Nephron (organoid): ENCODE results near the gene ORAI1.
"Not testable (repeated sequence)": the region's sequence is repeated elsewhere in the genome, so short reads cannot be mapped to it uniquely, and the experiment has no call there.

Source experiments
- H3K27ac Mint-ChIP-seq, 3 experiments: 2 replicates each; pipeline ENCODE4 v1.8.0; 2020; ENCODE audit warnings: mixed read lengths in 3 of 3, mild to moderate bottlenecking in 2 of 3, moderate library complexity in 1 of 3
- H3K27me3 Mint-ChIP-seq: 2 replicates; pipeline ENCODE4 v1.8.0; 2021; ENCODE audit warnings: low read depth, mild to moderate bottlenecking, moderate library complexity, mixed read lengths
- H3K36me3 Mint-ChIP-seq: 2 replicates; pipeline ENCODE4 v1.8.0; 2020; ENCODE audit warnings: low read depth, mixed read lengths
- H3K4me1 Mint-ChIP-seq: 2 replicates; pipeline ENCODE4 v1.8.0; 2020; ENCODE audit warnings: mixed read lengths
- H3K4me3 Mint-ChIP-seq, 3 experiments: 2 replicates each; pipeline ENCODE4 v1.8.0; 2020; ENCODE audit warnings: mild to moderate bottlenecking in 3 of 3, mixed read lengths in 3 of 3, moderate library complexity in 2 of 3
- H3K9me3 Mint-ChIP-seq: 2 replicates; pipeline ENCODE4 v1.8.0; 2020; ENCODE audit warnings: mixed read lengths
- TF ChIP-seq, protein P1 (sequence below), 3 experiments: fragments of 200-600 bp; sonication (generic); IDR thresholded peaks; one replicate each; pipeline ENCODE4 v1.5.0; 2021; ENCODE audit warnings: antibody characterized with exemption in 3 of 3; ENCODE audit not compliant: unreplicated experiment in 3 of 3

The ORAI1 gene

DNA sequence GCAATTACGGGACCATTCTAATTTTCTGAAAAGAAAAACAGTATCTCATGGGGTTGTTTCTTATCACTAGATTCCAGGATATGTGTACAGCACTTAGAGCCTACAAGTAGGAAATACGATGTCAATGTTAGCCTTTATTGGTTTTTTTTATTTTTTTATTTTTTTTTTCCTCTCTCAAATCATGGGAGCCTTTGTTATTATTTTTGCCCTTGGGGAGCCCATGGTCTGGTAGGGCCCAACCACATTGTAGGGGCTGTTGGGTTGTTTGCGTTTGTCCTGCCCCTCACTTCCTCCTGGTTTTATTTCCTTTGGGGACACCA lies 37.2 kb downstream of the ORAI1 start:
- TF ChIP-seq, protein P1, sequence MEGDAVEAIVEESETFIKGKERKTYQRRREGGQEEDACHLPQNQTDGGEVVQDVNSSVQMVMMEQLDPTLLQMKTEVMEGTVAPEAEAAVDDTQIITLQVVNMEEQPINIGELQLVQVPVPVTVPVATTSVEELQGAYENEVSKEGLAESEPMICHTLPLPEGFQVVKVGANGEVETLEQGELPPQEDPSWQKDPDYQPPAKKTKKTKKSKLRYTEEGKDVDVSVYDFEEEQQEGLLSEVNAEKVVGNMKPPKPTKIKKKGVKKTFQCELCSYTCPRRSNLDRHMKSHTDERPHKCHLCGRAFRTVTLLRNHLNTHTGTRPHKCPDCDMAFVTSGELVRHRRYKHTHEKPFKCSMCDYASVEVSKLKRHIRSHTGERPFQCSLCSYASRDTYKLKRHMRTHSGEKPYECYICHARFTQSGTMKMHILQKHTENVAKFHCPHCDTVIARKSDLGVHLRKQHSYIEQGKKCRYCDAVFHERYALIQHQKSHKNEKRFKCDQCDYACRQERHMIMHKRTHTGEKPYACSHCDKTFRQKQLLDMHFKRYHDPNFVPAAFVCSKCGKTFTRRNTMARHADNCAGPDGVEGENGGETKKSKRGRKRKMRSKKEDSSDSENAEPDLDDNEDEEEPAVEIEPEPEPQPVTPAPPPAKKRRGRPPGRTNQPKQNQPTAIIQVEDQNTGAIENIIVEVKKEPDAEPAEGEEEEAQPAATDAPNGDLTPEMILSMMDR (IDR thresholded peaks at IDR 0.05; ENCODE audit: unreplicated experiment in 3 of 3): no peak
- Mint-ChIP-seq H3K27me3 (no peaks in the 10 kb centered on the region), H3K4me1 (peaks cover 8% of the 10 kb centered on the region), H3K9me3 (no peaks in the 10 kb centered on the region), H3K36me3 (no peaks in the 10 kb centered on the region), H3K27ac (no peak overlapping the region), H3K4me3 (no peak overlapping the region)

DNA sequence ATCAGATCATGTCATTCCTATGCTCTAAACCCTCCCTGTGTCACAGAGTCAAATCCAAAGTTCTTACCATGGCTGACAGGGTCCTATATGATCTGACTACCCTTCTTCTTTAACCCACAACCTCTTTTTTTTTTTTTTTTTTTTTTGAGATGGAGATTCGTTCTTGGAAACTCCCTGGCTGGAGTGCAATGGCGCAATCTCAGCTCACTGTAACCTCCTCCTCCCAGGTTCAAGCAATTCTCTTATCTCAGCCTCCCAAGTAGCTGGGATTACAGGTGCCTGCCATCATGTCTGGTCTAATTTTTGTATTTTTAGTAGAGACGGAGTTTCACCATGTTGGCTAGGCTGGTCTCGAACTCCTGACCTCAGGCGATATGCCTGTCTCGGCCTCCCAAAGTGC lies 40.5 kb downstream of the ORAI1 start:
- H3K4me3 Mint-ChIP-seq, H3K4me1 Mint-ChIP-seq, H3K9me3 Mint-ChIP-seq, H3K27me3 Mint-ChIP-seq, H3K27ac Mint-ChIP-seq, H3K36me3 Mint-ChIP-seq: not testable (repeated sequence)

DNA sequence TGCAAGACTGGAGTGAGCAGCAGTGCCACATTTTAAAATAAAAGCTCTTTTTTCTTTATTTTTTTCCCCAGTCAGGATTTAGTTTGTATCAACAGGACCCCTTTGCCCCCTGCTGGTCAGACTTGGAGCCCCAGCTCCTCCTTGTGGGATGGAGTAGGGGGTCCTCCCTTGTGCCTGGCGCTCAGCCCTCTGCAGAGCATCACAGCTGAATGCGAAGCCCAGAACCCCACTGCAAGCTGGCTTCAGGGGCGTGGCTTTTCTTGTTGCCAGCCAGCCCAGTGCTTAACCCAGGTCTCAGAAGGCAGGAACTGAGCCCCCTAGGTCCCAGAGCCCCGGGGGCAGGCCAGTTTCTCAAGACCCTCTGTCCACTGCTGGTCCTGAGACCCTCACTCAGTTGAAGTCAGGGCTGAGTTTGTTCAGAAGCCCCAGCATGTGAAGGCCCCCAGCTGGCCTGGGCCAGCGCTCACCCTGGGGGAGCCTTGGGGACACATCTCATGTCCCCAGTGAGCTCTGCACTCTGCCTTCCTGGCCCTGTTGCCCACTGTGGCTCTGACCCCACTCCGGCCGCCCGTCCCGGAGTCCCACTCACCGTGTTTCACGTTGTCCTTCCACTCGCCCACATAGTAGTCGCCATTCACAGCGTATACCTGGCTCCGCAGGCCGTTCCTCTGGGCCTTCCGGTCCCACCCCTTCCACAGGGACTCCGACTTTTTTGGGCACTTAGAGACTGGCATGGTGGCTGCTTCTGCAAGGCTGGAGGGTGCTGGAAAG lies 42.6 kb downstream of the ORAI1 start:
- Mint-ChIP-seq H3K4me1 (peaks cover 8% of the 10 kb centered on the region), H3K36me3 (no peaks in the 10 kb centered on the region), H3K4me3 (peak overlapping the region in 1 of 3 experiments; percentile 32), H3K27ac (no peak overlapping the region), H3K27me3 (peaks cover 4% of the 10 kb centered on the region), H3K9me3 (no peaks in the 10 kb centered on the region)
- TF ChIP-seq, protein P1 (IDR thresholded peaks at IDR 0.05; ENCODE audit: unreplicated experiment in 3 of 3): peak; percentile 59 to 68 (median 67)

DNA sequence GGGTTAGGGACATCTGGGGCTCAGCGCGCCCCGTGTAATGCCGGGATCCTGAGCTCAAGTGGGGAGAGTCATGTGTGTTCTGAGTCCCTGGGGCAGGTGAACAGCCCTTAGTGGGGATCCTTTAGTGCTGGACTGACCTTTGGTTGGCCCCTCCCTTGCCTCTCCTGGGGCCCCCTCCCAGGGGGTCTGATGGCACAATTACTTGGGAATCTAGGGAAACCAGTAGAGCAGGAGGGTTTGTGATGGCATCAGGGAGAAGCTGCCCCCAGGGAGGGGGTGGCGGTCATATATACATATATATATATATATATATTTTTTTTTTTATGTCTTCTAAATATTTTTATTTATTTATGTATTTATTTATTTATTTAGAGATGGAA lies 43.2 kb downstream of the ORAI1 start, which contains the start of gene MORN3:
Gene MORN3, minus strand, starts transcription at position 134 of the 380 bp plus-strand sequence. CDS start 171 bp downstream, outside the sequence.
- Mint-ChIP-seq H3K4me3 (peak within 1 kb of the TSS in 2 of 3 experiments; percentile 8 to 32), H3K27ac (no peak within 1 kb of the TSS), H3K9me3 (no peaks in the 10 kb centered on the region), H3K4me1 (peaks cover 8% of the 10 kb centered on the region), H3K36me3 (no peaks in the 10 kb centered on the region), H3K27me3 (peaks cover 4% of the 10 kb centered on the region)
- TF ChIP-seq, protein P1 (IDR thresholded peaks at IDR 0.05; ENCODE audit: unreplicated experiment in 3 of 3): no peak

DNA sequence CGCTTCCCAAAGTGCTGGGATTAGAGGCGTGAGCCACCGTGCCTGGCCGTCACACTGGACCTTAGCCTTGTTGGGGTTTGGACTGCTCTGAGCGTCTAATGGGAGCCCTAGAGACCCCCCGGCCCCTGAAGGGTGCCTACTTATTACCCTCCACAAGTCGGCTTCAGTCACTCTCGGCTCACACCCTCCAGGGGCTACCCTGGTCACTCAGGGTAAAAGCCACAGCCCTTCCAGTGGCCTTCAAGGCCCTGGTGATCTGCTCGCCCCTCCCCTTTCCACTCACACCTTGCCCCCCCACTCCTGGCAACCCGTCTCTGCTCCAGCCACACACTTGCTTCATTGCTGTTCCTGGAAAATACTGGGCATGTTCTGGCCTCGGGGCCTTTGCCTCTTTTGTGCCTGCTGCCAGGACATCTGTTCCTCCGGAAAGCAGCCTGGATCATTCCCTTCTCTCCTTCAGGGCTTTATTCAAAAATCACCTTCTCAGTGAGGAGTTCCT lies 46.7 kb downstream of the ORAI1 start:
- H3K27ac Mint-ChIP-seq: peak overlapping the region; percentile 34 to 86 (median 37)
- peaks cover 4% of the 10 kb centered on the region for H3K27me3 Mint-ChIP-seq
- no peaks in the 10 kb centered on the region for H3K36me3 Mint-ChIP-seq
- no peaks in the 10 kb centered on the region for H3K9me3 Mint-ChIP-seq
- TF ChIP-seq, protein P1 (IDR thresholded peaks at IDR 0.05; ENCODE audit: unreplicated experiment in 3 of 3): no peak
- peaks cover 8% of the 10 kb centered on the region for H3K4me1 Mint-ChIP-seq
- peak overlapping the region; percentile 76 to 84 (median 81) for H3K4me3 Mint-ChIP-seq

DNA sequence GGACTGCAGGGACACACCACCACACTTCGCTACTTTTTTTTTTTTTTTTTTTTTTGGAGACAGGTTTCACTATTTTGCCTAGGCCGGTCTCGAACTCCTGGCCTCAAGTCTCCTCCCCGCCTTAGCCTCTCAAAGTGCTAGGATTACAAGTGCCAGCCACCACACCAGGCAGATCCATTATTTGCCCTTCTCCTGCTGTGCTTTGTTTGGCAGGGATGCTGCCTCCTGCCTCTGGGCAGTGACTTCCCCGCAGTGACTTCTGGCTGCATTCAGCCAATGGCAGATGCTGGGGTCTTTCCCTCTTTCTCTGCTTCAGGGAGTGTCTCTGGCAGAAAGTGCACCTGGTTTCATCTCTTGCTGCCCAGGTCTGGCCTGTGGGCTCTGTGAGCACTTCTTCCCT lies 49.9 kb downstream of the ORAI1 start:
- Mint-ChIP-seq H3K4me1 (peaks cover 22% of the 10 kb centered on the region), H3K27ac (no peak overlapping the region), H3K27me3 (no peaks in the 10 kb centered on the region), H3K4me3 (peak overlapping the region in 1 of 3 experiments; percentile 41), H3K9me3 (no peaks in the 10 kb centered on the region), H3K36me3 (no peaks in the 10 kb centered on the region)
- TF ChIP-seq, protein P1 (IDR thresholded peaks at IDR 0.05; ENCODE audit: unreplicated experiment in 3 of 3): no peak
